SU-DHL-6 (cell line): ENCODE measurements around the gene DPM1.

Experiments
- EZH2phosphoT487 ChIP-seq: fragments of 200-600 bp; sonication (generic), shearing (Covaris generic); conservative IDR thresholded peaks from 2 replicates; pipeline ENCODE4 v1.6.1; 2018; ENCODE audit warnings: mild to moderate bottlenecking, antibody characterized with exemption, low read length, moderate library complexity, mixed read lengths
- TF ChIP-seq, protein P1 (sequence below): fragments of 200-600 bp; sonication (generic); IDR thresholded peaks from one replicate; pipeline ENCODE4 v1.5.1; 2017; ENCODE audit warnings: antibody characterized with exemption, mild to moderate bottlenecking, low read length, moderate library complexity; ENCODE audit not compliant: insufficient read depth, poor library complexity, severe bottlenecking

DNA sequence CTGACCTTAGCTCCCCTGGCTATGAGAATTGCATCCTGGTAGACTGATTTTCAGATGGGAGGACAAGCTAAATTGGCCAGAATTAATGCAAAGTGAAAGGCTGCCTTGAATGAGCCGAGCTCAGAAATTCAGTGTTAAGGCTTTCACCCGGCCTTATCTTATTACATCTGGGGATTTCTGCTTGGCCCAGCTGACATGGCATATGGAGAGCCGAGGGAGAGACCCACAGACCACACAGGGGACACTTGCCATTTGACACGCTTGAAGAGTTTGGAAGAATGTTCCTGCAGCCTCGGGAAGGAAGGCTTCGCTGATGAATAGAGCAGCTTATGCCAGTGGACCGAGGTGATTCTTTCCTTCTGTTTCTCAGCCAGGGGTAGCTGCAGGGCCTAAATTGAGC, 9.3 kb upstream of the DPM1 start:
- TF ChIP-seq, protein P1, sequence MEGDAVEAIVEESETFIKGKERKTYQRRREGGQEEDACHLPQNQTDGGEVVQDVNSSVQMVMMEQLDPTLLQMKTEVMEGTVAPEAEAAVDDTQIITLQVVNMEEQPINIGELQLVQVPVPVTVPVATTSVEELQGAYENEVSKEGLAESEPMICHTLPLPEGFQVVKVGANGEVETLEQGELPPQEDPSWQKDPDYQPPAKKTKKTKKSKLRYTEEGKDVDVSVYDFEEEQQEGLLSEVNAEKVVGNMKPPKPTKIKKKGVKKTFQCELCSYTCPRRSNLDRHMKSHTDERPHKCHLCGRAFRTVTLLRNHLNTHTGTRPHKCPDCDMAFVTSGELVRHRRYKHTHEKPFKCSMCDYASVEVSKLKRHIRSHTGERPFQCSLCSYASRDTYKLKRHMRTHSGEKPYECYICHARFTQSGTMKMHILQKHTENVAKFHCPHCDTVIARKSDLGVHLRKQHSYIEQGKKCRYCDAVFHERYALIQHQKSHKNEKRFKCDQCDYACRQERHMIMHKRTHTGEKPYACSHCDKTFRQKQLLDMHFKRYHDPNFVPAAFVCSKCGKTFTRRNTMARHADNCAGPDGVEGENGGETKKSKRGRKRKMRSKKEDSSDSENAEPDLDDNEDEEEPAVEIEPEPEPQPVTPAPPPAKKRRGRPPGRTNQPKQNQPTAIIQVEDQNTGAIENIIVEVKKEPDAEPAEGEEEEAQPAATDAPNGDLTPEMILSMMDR = no peak
- TF ChIP-seq EZH2phosphoT487 = no peak
